NCI-H2081 treated with DMSO at 0.1 percent for 48 hours (cell line): Measurements from ENCODE around the gene NIPA2.

Source experiments
- DNase-seq: peaks from one replicate; lab custom pipeline; 2025; lab: John Stamatoyannopoulos, UW

NIPA2 gene

DNA sequence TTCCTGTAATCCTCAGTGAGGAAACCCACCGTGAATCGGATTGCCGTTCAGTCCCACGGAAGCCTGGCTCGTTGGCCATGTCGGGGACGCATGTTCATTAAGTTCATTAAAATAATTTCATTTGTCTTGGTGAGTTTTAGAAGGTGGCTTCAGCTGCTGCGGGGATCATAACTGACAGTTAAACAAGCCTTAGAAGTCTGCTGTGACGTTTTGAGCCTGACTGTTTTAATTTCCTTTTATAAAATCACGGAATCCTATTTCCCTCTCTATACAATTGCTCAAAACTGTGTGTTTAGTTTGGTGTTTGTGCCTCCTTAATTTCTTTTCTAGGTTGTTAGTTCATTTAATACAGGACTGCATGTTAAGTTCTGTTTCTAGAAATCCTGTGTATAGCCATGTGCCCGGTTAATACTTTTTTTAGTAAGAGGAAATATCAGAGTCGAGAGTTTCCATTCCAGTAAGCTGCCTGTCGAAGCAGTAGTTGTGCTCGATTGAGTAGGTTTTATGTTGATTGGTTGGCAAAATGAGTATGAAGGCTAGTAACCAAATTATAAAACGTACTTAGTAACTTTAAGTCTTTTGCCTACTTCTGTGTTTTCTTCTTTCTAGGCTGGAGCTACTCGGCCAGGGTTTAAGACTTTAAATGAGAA lies 705 bp downstream of the NIPA2 start:
- no peak for DNase-seq

GRCh38 chr15:22844421-22845288 lies 6.2 kb downstream of the NIPA2 start:
- DNase-seq, result no peak

GRCh38 chr15:22845289-22845900 lies 6.9 kb downstream of the NIPA2 start:
- DNase-seq, result no peak

DNA sequence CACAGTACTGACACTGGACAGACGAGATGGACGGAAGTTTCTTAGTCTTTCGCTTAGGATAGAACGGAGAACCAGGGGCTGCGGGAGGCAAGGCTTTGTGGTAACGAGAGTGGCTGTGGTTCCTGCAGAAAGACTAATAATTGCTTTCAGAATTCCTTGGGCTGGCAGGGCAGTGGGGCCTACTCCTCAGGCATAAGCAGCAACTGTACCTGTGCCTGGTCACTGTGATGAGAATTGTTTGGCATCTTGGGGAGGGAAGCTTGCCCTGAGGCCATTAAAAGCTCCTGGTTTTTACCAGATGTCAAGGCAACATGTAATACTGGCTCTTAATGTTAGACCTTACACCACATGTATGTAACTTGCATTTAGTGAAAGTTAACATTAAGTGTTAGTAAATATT lies 7.6 kb downstream of the NIPA2 start:
- DNase-seq, result no peak

DNA sequence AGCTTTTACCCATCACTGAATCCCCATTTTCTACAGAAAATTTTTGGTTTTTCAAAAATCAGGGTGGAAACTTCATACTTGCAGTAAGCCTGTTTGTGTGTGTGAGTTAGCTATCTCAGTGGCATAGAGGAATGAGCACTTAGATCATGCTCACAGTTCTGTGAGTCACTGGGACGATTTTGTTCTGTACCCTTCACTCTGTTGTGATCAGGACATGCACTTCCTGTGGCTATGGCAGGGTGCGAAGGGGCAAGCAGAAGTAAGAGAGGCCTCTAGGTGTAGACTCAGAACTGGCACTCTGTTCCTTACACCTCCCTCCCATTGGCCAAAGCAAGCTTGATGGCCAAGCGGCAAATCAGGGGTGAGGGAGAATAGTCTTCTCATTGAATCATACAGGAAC lies 11.6 kb downstream of the NIPA2 start:
- no peak for DNase-seq

DNA sequence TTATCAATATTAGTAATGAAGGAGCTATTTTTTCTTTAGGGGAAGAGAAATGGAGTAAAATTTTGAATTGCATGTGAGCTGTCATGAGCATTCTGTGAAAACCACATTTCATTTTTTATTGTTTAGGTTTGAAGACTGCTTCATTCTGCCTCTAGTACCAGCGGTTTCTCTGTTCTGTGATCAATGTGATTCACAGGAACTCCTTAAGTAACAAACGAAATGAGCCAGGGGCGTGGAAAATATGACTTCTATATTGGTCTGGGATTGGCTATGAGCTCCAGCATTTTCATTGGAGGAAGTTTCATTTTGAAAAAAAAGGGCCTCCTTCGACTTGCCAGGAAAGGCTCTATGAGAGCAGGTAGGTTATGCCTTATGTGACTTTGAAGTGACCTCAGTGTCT lies 13.0 kb downstream of the NIPA2 start:
- no peak for DNase-seq

DNA sequence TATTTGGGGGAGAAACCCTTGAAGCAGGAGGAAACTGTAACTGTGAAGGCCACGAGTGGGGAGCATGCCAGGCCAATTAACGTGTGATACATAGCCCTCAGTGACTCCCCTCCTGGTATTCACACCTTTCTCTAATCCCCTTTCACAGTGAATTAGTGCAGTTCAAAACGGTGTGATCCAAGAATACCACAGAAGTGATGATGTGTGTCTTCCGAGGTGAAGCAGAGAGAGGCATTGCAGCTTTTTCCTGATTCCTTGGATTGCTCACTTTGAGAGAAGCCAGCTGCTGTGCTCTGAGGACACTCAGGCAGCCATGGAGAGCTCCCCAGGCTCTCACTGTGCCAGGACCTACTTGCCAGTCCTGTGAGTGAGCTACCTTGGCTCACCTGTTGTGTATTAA lies 17.3 kb downstream of the NIPA2 start:
- no peak for DNase-seq

DNA sequence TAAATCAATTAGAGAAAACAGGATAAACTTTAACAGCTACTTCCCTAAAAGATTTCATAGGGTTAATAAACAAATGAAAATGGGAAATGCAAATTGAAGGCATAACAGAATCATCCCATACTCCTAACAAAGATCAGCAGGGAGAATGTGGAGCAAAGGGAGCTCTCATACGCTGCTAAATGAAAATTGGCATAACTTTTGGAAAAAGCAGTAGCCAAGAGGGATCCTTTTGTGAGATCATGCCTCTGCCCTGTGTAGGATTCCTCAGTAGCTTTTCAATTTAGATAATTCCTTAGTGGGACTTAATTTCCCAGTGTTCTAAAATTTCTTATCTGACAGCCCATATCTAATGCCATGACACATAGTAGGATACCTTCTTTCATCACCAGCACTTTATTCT lies 18.2 kb downstream of the NIPA2 start:
- DNase-seq, result no peak

DNA sequence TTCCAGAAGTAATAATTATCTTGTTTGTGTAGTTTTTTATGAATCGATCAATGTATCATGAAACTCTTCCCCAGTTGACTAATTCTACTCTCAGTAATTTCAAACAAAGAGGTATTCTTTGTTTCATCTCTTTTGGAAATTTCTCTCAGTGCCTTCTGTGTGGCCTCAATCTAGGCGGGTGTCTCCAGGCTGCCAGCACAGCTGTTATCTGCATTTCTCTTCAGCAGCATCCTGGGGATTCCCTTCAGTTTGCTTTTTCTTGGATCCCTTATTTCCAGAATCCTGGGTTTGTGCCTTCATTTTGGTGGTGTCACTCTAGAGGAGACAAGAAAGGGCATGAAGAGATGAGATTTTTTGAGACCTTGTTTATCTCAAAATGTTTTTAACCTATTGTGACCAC lies 22.7 kb downstream of the NIPA2 start:
- no peak for DNase-seq

GRCh38 chr15:22863356-22863755 lies 24.9 kb downstream of the NIPA2 start:
- DNase-seq, result no peak

DNA sequence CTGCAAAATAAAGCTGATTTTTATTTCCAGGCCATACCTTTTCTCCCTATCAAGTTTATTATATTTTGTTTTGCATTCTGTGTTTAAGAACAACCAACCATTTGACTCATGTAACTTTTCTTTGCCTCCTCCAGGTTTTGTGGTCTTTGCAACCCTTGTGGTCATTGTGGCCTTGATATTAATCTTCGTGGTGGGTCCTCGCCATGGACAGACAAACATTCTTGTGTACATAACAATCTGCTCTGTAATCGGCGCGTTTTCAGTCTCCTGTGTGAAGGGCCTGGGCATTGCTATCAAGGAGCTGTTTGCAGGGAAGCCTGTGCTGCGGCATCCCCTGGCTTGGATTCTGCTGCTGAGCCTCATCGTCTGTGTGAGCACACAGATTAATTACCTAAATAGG lies 27.6 kb downstream of the NIPA2 start:
- DNase-seq, result no peak

DNA sequence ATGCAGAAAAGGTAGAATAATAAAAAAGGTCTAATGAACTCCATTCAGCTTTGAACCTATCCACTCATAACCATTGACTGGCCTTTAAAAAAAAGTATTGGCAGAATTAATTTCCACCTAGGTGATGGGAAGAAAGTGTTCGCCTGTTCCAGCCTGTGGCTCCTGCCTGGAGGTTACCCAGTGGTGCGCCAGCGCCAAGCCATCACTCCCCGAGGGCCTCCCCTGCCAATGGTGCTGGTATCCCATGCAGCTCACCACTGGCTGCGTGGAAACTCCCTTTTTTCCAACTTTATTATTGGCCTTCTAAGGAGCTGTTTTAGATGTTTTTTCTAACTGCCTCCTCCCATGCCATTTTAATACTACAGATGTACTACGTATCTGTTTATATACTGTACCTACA lies 29.4 kb downstream of the NIPA2 start:
- no peak for DNase-seq

DNA sequence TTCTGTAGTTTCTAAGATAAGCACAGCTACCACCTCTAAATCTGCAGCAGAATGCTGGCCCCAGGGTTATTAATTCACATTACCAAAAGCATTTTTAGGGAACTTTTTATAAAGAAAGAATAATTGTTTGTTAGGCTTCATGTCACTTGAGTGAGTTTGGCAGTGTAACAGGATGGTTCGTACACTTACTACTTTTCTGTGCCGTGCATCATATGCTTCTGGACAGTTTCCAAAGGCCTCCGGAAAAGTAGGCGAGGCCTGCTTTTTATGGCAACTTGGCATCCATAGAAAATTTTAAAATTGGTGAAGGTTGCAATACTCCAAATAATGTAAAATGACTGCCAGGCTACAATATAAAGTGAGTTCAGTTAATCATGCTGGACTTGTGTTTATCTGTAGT lies 30.0 kb downstream of the NIPA2 start:
- no peak for DNase-seq

DNA sequence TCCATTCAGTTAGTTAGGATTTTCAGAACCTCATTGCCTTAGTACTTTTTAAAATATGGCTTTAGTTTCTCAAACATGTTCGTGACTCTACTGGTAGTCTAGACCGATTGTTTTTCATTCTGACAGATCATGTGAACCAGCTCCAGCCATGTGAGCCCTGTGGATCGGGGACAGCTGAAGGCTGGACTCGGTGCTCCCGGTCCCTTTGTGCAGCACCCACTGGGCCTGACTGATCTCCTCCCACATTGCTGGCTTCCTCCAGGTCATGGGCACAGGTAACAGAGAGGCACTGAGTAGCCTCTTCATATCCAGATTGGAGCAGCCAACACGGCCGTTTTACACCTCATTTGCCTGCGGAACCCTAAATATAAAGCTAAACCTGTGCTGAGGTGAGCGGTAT lies 30.5 kb downstream of the NIPA2 start:
- no peak for DNase-seq

GRCh38 chr15:22869856-22870255 lies 31.4 kb downstream of the NIPA2 start:
- DNase-seq, result no peak

DNA sequence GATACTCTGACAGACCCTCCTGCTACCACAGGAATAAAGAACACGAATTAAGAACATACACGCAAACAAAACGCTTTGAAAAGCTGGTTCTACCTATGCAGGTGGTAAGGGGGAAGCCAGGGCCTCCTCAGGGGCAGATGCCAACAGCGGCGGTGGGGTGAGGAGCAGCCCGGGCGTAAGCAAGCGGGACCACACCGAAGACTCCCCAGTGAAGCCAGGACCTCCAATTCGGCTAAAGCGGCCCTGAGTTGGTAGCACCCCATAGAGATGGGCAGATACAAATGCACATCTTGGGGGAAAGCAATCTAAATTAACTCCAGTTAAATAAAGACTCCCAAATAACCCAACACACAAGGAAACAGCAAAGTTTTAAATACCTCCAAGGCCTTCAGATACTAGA lies 32.4 kb downstream of the NIPA2 start:
- DNase-seq, result no peak

DNA sequence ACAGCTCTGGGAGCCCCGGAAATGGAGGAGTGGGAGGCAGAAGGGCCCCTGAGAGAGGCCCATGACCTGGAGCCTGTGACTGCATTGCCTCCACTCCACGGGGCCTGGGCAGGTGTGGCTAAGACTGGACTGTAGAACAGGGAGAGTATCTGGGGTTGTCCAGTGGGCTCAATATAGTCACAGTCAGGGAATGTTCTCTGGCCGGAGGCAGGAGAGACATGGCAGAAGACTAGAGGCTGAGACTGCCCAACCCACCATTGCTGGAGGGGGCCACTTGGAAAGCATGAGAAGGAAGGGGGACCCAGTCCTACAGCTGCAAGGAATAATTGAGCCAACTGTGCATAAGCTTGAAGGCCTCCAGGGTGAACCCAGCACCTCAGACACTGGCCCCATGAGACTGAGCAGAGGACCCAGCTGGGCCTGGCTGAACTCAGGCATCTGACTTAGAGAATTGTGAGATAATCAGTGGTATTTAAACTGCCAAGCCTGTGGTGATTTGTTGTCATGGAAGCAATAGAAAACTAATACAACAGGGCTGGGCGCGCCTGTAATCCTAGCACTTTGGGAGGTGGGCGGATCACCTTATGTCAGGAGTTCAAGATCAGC lies 33.1 kb downstream of the NIPA2 start:
- no peak for DNase-seq

DNA sequence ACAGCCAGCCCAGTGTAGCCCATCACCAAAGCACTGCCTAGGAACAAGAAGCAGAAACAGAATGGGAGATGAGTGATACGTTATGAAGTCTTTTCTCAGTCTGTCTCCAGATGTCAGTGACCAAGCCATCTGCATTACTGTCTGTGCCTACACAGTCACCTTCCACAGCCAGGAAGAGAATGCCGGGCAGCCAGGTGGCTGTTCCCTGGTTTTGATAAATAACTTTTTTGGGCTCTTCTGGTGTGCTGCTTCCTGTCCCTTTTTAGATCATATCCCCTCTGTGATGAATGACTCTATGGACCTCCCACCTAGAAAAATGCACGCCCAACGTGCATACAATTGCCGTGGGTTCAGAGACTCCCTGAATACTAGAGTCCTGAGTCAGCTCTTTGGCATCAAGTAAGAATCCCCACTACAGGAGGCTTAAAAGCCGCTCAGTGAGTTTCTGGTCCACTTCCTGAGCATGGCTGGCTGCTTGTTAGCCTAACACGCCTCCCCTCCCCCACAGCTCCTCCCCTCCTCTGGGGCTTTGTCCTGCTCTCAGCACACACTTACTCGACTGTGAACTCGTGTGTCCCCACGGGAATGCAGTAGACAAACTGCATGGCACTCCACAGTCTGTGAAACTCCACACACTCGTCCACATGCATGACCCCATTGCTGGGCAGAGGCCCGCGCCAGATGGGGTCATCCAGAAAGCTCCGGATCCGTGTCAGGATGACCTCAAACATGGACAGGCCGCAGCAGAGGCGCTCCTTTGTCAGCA lies 34.7 kb downstream of the NIPA2 start:
- no peak for DNase-seq

GRCh38 chr15:22873841-22874240 lies 35.4 kb downstream of the NIPA2 start:
- no peak for DNase-seq

DNA sequence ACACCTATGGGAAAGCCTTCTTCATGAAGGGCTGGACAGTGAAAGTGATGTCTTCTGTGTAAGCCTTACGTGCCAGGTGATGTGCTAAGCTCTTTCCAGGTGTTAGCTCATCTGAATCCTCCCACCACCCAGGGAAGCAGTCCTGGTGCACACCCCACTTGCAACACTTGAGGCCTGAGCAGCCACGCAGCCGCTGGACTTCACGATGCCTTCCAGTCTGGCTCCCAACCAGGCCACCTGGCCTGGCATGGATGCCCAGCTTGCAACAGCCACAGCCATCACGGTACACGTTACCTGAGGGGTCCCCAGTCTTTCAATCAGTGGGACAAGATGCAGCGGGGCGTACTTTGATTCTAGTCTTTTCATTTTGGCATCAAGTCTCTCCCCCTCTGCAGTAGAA lies 35.8 kb downstream of the NIPA2 start:
- no peak for DNase-seq

GRCh38 chr15:22874966-22875365 lies 36.5 kb downstream of the NIPA2 start:
- DNase-seq, result no peak

DNA sequence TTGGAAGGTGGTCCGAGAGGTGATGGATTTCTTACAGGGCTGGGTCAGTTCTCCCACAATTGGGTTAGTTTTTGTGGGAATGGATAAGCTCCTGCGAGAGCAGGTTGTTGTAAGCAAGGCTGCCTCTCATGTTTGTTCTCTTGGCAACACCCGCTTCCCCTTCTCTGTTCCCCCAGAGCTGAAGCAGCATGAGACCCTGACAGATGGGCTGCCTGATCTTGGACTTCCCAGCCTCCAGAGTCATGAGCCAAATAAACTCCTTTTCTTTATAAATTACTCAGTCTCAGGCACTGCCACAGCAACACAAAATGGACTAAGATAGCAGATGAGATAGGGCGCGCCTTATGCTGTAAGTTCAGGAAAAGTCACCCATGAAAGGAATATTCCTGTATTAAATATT lies 38.7 kb downstream of the NIPA2 start:
- DNase-seq, result no peak
